Thyroid gland (tissue), 4 donors: Measurements from ENCODE around the gene CBR4.

Experiments used
- POLR2A ChIP-seq, 2 donors: fragments of 450-650 bp; IDR thresholded peaks; one replicate each; pipeline ENCODE4 v1.6.1; 2017; ENCODE audit warnings: antibody characterized with exemption in 2 of 2, mild to moderate bottlenecking in 2 of 2, moderate library complexity in 1 of 2
- TF ChIP-seq, protein P1 (sequence below), 6 experiments: fragments of 200-600 bp in 3 of 6; fragments of 450-650 bp in 3 of 6; sonication (generic) in 3 of 6; IDR thresholded peaks; one replicate each; pipeline ENCODE4 v1.5.1; 2016 to 2019; ENCODE audit warnings: antibody characterized with exemption in 6 of 6, mild to moderate bottlenecking in 2 of 6, inconsistent platforms in 1 of 6, moderate library complexity in 1 of 6

DNA sequence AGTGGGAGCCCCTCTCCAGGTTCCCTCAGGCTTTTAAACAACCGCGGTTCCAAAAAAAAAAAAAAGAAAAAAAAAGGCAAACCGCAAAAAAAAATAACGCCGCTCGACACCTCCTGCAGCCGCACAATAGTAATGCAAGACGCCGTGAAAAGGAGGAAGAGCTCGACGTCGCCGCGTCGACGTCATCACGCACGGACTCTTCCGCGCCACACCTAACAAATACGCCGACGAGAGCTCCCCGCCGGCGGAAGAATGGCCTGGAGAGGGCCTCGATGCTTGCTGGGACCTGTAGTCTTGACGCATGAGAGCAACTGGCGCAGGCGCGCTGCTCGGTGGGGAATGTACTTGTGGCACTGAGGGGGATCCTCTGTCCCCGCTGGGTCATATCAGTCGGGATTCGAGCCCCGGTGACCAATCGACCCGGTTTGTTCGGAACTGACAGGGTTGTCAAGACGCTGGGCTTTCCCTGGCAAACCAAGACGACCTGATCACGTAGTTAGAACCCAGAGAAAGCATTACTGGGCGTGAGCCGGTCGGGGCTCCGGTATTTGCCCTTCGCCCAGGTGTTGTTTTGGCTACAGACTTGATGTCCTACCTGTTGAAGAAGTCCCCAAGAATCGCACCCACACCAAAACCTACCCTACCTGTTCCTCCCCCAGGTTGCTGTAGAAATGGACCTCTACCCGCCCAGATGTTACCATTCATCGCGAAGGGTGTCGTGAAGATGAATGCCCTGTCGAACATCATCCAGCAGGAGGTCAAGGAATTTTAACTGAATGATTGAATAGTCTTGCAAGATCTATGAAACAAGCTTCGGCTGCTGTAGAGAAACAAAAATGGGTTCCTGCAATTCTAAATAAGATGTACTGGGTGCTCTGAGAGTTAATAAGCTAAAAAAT, at the start of gene CBR4:
- TF ChIP-seq, protein P1, sequence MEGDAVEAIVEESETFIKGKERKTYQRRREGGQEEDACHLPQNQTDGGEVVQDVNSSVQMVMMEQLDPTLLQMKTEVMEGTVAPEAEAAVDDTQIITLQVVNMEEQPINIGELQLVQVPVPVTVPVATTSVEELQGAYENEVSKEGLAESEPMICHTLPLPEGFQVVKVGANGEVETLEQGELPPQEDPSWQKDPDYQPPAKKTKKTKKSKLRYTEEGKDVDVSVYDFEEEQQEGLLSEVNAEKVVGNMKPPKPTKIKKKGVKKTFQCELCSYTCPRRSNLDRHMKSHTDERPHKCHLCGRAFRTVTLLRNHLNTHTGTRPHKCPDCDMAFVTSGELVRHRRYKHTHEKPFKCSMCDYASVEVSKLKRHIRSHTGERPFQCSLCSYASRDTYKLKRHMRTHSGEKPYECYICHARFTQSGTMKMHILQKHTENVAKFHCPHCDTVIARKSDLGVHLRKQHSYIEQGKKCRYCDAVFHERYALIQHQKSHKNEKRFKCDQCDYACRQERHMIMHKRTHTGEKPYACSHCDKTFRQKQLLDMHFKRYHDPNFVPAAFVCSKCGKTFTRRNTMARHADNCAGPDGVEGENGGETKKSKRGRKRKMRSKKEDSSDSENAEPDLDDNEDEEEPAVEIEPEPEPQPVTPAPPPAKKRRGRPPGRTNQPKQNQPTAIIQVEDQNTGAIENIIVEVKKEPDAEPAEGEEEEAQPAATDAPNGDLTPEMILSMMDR (IDR thresholded peaks at IDR 0.05): peak in 5 of 6 experiments; percentile 8 to 64 (median 33)
- peak in 1 of 2 donors; percentile 97 for TF ChIP-seq POLR2A (IDR thresholded peaks at IDR 0.05)
